HS-5 (cell line): ENCODE results near the gene TMEM184B.

Experiments
- DNase-seq: peaks from one replicate; pipeline ENCODE4 v3.0.0-alpha.2; 2012; ENCODE audit warnings: low read depth

TMEM184B gene

DNA sequence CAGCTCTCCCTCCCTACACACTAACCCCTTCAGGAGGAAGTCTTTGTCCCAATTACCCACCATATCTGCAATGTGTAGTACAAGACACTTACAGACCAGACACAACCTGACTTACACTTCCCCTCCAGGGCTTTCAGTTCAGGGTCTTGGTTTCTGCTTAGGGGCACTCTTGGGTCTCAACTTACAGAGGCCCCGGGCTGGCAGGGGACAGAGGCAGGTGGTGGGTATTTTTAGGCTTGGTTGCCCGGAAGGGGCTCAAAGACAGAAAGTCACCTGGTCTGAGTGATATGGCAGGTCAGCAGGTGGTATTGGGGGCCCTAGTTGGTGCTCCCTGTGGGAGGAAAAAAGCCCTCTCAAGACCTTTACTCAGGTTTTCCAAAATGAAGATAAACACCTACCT lies 3.4 kb upstream of the TMEM184B start:
- DNase-seq: no peak

DNA sequence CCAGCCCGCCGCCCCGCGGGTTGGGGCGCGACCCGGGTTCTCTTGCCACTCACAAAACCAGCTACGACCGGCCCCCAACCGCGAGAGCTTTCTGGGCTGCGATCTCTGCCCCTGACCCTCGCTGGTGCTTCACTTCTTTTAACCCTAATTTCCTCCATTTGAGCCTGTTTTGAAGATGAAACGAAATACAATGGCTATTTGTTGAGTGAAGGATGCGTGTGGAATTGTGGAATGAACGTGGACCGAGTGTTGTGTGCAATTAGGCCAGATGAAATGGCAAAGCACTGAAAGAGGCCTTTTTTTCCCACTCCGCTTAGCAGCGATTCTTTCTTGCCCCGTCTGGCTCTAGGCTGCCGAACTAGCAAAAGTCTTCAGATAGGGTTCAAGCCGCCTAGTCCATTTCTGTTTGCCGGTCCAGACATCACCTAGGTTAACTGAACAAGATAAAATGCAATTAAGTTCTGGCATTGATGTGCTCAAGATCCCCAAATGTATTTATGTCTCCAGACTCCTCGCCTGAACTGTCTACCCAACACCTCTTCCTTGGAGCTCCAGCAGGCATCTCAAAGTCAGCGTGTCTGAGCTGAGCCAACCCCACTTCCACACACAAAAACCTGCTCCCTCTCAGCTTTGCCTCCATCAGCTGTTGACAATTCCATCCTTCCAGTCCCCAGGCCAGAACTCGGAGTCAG lies 471 bp upstream of the TMEM184B start:
- DNase-seq: no peak

DNA sequence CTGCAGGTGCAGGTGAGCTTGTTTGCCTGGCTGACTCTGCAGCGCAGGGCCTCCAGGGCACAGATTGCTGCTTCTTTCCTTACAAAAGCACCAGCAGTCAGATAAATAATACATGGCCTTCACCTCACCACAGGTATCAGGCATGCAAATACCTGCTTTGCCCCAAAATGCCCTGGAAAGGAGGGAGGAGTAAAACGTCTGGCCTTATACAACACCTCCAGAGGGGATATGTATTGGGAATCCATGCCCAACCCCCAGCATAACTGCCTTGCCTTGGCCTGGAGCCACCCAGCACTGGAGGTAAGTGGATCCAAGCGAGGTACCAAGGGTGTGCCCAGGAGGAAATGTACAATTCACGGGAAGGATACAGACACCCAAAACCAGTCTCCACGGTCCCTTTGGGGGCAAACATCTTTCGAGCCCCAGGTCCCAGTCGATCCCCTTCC lies 860 bp downstream of the TMEM184B start:
- no peak for DNase-seq

DNA sequence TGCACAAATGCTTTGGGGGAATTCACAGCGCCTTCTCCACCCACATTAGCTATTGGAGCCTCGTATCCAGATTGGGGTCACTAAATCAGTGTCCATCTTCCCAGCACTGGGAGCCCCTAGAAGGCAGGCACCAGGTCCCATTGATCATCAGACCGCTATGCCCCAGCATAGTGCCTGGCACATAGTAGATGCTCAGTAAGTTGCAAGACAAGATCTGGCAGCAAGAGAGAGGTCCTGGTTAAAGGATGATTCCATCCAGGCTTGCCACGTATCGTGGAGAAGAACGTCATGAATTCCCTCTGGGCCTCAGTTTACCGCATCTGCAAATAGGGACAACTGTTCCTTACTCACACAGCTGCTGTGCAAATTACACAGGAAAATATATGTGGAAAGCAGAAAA lies 1.7 kb downstream of the TMEM184B start:
- no peak for DNase-seq

DNA sequence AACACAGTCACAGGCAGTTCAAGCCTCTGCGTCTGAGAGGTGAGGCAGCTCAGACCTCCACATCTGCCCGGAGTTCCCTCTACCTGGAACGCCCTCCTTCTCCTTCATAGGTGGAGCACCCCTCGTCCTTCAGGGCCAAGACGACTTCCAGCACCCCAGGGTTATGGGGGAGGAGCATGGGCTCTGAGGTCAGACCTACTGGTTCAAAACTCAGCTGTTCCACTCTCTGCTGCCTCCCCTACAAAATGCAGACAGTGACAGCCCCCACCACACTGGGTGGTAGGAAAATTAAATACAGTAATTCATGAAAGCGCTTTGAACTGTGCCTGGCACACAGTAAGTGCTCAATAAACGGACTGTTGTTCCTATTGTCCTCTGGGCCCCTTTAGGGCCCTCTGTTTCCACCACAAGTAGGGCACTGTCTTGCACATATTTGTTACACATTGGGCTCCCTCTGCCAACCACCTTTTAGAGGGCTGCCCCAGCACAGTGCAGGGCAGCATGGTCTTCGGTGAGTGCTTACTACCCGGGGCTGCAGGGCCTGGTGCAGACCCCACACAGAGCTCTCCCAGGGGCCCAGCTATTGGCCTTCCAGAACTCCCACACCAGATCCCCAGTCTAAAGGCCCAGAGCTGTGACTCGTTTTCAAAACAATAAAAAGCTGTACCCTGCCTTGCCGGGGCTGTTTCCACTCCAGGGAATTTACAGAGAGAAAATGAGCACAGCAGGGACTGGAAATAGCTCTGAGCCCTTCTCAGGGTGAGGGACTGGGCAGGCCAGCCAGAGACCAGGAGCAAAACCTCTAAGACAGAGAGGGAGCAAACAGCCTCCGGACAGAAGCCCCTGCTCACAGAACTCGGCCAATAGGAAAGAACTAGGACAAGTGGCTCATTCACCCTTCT lies 2.5 kb downstream of the TMEM184B start:
- no peak for DNase-seq

DNA sequence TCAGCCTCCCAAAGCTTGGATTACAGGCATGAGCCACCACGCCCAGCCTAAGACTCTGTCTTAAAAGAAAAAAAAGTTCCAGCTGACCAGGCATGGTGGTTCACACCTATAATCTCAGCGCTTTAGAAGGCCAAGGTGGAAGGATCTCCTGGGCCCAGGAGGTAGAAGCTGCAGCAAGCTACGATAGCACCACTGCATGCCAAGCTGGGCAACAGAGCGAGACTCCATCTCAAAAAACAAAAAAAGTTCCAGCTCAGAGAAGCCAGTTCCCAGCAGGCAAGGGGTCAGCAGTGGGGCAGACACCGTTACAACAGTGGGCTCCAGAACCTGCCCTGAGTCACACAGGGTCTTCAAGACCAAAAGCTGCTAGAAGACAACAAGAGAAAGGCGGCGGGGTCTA lies 3.3 kb downstream of the TMEM184B start:
- no peak for DNase-seq

DNA sequence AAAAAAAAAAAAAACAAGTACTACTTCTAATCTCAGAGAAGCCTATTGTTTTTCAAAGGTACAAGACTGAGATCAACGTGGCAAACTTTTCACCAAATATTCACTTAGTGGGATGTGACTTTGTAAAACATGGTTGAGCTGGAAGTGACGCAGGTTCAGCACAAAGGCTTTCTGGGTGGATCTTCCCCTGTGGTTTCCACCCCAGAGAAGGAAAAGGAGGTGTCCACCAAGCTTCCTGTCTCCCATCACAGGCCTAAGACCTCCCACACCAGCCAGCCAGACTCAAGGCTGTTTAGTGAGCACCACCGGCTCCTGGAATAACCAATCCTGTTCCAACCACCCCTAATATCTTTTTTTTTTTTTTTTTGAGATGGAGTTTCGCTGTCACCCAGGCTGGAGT lies 5.7 kb downstream of the TMEM184B start:
- no peak for DNase-seq

DNA sequence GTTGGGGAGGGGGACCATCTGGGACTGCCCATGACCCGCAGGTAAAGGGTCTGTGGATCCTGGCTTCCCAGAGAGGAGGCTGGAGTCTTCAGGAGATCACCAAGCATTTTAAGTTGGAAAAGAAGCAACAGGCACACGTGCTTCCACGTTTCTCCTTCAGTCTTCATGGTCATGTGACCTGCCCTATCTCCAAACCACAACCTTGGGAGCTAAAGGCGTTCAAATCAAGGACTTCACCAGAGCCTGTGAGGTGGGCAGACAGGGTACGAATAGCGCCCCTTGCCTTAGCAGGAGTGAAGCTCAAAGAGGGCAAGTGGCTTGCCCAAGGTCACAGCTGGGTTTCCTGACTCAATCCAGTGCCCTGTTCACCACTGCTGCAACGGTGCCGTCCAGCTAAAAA lies 6.7 kb downstream of the TMEM184B start:
- DNase-seq: no peak

DNA sequence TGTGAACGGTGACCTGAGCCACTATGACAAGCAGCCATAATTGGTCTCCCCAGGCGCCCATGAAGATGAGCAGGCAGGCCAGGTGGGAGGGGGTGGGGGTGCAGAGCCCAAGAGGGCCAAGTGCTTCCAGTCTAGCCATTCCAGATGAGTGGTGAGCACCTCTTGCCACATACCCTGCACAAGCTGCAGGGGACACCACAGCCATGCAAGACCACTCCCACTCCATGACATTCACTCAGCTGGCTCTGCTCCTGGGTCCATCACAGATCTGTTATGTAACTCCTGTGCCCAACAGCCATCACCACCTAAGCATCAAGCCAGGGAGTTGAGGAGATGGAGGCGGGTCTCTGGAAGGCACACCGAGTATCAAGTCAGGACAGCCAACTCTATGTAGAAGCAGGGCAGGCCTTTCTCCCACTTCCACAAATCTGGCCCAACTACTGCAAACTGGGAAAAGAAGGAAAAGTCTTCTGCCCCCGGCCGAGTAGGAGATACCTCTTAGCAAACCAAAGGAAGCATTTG lies 8.4 kb downstream of the TMEM184B start:
- no peak for DNase-seq

DNA sequence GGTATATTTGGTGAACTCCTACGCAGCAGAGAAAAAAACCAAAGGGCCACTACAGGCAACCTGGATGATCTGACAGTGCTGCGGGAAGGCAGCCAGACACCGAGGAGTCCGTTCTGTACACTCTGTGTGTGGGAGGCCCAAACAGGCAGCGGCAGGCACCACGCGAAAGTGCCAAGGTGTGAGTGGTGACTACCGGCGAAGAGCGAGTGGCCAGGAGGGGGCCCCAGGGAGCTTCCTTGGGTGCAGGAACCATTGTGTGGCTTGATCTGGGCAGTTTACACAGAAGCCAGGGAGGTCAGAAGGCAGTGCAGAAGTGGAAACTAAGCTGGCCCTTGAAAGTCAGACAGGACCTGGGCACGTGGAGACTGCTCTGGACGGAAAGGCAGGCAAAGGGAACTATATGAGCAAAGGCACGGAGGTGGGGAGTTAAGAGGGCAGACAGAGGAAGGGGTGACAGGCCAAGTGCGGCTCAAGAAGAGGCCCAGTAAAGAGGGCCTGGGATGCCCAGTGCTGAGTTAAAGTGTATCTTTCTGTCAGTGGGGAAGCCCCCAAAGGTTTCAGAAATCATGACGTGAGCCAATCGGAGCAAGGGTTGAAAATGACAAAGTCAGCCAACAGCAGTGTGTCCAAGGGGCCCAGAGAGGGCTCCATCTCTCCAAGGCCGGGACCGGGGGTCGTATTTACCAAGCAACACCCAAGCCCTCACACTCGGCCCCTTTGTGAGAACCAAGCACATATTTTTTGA lies 10.6 kb downstream of the TMEM184B start:
- no peak for DNase-seq

DNA sequence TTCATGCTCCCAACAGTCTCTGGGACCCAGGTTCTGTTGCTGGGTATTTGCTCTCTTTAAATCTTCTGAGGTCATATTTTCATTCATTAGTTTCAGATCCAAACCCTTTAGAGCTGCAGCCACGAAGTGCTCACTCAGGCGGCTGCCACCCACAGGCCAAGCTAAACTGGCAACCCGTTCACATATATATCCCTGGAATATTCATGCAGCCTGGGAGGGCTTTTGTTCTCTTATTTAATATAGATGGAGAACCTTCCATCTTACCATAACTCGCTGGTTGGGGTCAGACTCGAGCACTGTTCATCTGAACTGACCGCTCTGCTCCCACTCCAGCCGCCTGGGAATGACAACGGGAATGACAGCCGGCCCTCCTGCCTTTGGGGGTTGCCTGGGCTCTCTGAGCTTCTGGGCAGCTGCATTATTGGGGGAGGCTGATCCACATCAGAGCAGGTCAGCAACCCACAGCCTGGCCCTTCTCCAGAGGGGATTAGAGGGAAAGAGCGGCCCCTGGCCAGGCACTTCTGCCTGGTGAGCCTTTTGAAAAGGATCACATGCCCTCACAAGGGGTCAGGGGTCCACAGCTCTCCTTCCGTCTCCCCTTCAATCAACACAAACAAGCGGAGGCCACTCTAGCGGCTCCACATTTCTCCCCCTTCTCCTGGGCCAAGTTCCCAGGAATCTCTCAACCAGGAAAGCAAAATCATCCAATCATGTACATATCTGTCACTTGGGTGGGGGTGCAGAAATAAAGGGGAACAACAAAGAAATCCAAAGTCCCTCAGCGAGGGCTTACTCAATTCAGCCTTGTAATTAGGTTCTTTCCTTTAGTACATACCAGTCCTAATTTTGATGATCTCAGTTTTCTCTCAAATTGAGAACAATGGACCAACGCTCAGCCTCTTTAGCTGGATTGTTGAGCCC lies 11.8 kb downstream of the TMEM184B start:
- DNase-seq: no peak

DNA sequence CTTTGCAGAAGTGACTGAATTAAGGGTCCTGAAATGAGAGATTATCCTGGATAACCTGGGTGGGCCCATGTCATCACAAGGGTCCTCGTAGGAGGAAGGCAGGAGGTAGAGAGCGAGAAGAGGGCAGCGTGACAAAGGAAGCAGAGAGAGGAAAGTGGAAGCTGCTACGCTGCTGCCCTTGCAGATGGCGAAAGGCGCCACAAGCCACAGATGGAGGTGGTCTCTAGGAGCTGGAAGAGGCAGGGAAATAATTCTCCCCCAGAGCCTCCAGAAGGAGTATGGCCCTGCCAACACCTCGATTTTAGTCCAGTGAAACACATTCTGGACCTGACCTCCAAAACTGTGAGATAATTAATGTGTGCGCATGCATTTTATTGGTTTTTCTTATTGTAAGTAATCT lies 13.4 kb downstream of the TMEM184B start:
- DNase-seq: no peak

DNA sequence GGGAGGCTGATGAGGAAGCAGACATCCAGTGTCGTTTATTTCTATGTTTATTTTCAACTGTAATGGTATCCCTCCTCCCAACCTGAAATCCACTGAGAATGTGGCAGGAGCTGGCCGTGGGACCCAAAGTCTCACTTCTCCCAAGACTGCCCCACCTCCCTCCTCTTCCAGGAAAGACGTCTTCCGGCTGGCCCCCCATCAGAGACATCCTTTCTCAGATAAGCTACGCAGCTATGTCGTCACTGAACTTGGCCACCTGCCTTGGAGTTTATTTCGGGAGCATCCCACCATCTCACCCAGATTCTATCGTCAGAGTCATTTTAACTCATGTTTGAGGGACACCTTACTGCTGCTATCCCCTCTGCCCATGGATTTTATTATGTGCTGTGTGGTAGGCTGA lies 13.9 kb downstream of the TMEM184B start:
- DNase-seq: no peak

DNA sequence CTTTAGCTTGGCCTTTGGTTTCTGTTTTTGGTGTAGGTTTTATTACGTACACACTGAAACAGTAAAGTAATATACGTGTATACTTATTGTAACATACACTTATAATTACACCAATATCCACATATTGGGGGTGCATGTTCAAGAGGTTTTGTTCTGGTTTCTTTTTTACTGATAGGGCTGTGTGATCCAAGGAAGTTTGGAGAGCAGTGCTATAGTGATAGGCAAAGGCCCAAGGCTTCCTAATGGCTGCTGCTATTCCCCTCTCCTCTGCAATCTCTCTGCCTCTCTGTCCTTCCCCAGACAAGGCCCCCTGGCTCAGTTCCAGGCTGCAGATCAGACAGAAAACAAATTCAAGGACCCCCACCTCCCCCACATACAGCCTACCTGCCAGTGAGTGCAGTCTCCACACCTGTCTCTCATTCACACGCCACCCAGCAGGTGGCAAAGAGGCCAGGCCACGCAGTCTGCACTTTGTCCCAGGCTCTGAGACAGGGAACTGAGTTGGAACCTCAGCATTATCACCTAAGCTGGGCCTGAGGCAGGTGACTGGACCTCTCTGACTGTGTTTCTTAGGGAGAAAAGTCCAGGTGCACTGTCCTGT lies 15.1 kb downstream of the TMEM184B start:
- DNase-seq: no peak

DNA sequence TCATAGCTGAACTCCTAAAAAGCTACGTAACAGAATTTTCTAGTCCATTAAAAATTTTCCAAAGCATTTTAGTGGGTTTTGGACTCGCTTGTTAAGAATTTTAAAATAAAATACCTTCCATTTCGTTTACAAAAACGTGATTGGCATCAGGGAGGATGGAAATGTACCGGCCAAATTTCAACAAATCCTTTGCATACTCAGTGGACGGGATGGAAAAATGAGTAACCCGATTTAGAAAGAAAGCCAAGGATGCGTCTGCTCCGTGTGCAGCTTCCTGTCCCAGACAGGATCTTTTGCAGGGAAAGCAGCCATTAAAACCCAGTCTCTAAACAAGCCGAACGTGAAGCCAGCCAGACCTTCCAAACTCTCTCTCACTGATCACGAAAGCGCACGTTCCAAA lies 15.6 kb downstream of the TMEM184B start:
- DNase-seq: no peak

DNA sequence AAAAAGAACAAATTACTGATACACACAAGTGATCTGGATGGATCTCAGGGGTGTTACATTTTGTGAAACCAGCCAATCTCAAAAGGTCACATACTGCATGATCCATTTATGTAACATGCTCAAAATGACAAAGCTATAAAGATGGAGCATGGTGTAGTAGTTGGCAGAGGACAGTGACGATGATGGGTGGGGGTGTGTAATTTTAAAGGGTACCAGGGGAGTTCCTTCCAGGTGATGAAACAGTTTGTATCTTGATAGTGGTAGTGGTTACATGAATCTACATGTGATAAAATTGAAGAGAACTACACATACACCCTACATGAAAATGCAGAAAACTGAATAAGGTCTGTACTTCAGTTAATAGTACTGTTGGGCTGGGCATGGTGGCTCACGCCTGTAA lies 17.1 kb downstream of the TMEM184B start:
- DNase-seq: no peak

DNA sequence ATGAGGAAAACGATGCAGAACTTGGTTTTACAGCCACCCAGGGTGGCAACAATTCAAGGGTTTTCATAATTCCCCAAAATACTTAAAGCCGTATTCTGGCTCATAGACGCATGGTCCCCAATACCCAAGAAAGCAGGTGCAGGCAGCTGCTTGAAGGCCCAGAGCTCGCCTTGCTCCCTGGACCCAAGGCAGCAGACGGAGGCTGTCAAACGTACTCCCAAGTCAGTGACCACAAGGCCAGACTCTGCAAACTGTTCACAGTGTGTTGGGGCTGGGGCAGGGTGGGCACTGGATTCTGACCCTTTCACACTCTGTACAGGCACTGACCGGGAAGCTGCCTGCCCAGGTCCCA lies 21.5 kb downstream of the TMEM184B start:
- DNase-seq: no peak

DNA sequence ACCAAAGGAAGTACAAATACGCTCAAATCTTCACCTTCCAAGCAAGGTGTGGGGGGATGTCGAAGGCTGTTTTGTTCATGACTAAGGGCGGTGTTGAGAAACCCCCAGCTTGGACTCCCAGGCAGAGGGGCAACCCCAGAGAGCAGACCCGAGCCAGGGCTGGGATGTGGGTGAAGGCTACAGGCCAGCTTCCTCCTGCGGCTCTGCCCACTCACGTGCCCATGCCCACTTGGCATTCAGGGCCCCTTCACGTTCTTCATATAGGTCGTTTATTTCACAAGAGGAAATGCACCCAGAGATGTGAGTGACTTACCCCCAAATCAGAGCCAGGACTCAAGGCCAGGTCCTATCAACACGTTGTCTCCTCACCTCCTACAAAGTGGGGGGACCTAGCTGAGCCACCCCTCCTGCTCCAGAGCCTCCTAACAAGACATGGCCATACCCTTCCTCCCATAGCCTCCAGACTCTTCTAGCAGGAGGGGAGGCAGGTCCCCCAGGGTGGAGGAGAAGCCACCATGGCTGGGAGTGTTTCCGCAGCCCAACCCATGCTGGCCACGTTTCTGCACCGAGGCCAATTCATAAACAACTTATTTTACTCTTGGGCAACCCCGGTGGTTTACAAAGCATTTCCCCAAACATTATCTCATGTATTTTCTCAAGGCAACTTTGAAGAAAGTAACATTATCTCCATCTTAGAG lies 22.0 kb downstream of the TMEM184B start:
- DNase-seq: no peak

DNA sequence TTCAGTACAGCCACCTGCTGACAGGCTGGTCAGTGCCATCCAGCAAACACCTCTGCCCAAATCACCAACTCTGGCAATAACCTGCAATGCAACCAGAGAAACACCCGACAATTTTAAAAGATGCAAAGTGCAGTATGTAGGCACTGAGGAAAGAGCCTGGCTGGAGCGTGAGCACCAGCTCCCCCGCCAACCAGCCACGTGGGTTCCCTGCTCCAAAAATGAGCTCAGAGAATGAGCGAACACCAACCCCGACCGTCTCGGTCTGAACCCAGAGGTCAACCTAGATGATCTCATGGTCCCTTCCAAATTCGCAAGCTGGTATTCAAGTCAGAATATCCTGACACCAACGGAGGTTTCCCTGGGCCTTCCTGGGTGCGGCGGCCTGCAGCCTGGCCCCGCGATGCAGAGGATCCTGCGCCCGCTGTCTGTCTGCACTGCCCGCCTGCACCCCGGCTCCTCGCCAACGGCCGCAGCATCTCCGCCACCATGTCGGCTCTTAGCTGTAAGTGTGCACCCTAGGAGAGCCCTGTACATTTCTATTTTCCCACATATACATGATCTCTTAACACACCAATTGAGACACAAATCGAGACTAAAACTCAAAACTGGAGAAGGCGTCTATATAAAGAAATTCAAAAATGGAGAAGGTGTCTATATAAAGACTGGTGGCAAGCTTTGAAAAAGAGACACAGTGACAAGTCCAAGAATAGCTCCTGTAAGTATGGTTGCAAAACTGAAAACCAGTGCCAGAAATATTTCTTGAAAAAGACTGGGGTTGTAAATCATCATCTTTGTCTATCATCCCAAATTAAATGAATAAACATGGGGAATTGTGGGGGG lies 22.8 kb downstream of the TMEM184B start:
- no peak for DNase-seq

DNA sequence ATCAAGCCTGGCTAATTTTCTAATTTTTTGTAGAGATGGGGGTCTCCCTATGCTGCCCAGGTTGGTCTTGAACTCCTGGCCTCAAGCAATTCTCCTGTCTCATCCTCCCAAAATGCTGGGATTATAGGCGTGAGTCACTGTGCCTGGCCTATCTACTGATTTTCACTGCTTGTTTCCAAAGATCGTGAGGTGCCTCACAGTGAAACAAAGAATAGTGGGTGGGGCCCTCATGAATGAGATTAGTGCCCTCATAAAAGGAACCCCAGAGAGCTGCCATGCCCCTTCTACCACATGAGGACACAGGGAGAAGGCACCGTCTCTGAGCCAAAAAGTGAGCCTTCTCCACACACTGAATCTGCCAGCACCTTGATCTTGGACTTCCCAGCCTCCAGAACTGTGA lies 23.5 kb downstream of the TMEM184B start:
- no peak for DNase-seq
